Colon (tissue), 2 donors: ENCODE data around the gene ESF1.

ENCODE experiments used
- FAIRE-seq: peaks from 2 replicates; lab custom pipeline; 2012; peaks lifted over from hg19 to GRCh38; lab: Jason Lieb, UNC
- donor health status: control.
- donor health status: control.

The ESF1 gene

GRCh38 chr20:13672690-13673089, 112.0 kb downstream of the ESF1 start:
- no peak for FAIRE-seq

GRCh38 chr20:13671916-13672378, 112.8 kb downstream of the ESF1 start:
- FAIRE-seq: no peak

- no peak for FAIRE-seq
Observed at GRCh38 chr20:13671512-13671911, 113.2 kb downstream of the ESF1 start.

GRCh38 chr20:13670160-13670559, 114.6 kb downstream of the ESF1 start:
- FAIRE-seq: no peak

- FAIRE-seq: no peak
Observed at GRCh38 chr20:13665709-13666395, 118.9 kb downstream of the ESF1 start.
